Thyroid gland (tissue), 4 donors: Measurements from ENCODE around the gene STAU1.

Source experiments
- CTCF ChIP-seq, 6 experiments: fragments of 200-600 bp in 3 of 6; fragments of 450-650 bp in 3 of 6; sonication (generic) in 3 of 6; IDR thresholded peaks; one replicate each; pipeline ENCODE4 v1.5.1; 2016 to 2019; ENCODE audit warnings: antibody characterized with exemption in 6 of 6, mild to moderate bottlenecking in 2 of 6, inconsistent platforms in 1 of 6, moderate library complexity in 1 of 6
- POLR2A ChIP-seq, 2 donors: fragments of 450-650 bp; IDR thresholded peaks; one replicate each; pipeline ENCODE4 v1.6.1; 2017; ENCODE audit warnings: antibody characterized with exemption in 2 of 2, mild to moderate bottlenecking in 2 of 2, moderate library complexity in 1 of 2

- TF ChIP-seq CTCF (IDR thresholded peaks at IDR 0.05): no peak
- no peak for TF ChIP-seq POLR2A (IDR thresholded peaks at IDR 0.05)
Measured at GRCh38 chr20:49199729-49200293, 11.7 kb upstream of the STAU1 start.
